CD4-positive, alpha-beta T cell treated with Interleukin-6 for 4 hours (primary cell): ENCODE data around the gene ACTR1B.
A peak's percentile ranks its signal among the peaks of the same experiment; 100 is the strongest.
"Not testable (repeated sequence)": the region's sequence is repeated elsewhere in the genome, so short reads cannot be mapped to it uniquely, and the experiment has no call there.

ENCODE experiments used
- DNase-seq: peaks from one replicate; pipeline ENCODE4 v3.0.0-alpha.2; 2020; ENCODE audit warnings: mixed read lengths

ACTR1B gene

GRCh38 chr2:97688062-97688827, 24.4 kb upstream of the ACTR1B start:
- no peak for DNase-seq

DNA sequence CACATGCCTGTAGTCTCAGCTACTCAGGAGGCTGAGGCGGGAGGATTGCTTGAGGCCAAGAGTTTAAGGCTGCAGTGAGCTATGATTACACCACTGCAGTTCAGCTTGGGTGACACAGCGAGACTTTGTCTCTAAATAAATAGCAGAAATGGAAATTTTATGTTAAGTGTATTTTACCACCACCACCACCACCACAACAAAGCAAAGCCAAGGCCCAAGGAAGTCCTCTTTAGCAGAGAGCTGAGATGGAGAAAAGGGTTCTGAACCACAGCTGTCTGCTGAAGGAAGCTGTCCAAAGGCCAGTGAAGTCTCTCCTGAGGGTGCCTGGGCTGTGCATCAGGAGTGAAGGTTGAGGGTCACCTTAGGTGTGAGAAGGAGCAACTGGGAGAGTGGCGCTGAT, 23.4 kb upstream of the ACTR1B start:
- not testable (repeated sequence) for DNase-seq

DNA sequence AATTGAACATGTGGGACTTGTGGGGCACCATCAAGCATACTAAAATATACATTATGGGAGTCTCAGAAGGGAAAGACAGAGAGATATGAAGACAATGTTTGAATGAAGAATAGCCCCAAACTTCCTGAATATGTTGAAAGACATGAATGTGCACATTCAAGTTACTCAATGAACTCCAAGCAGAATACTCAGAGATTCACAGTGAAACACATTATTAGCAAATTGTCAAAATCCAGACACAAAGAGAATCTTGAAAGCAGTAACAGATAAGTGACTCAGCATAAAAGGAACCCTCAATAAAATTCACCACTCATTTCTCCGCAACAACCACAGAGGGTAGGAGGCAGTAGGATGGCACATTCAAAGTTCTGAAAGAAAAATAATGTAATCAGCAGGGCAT, 14.5 kb upstream of the ACTR1B start:
- DNase-seq: no peak

GRCh38 chr2:97677480-97677879, 13.6 kb upstream of the ACTR1B start:
- DNase-seq: no peak

- DNase-seq: no peak
Observed at GRCh38 chr2:97676620-97677019, 12.8 kb upstream of the ACTR1B start.

- DNase-seq: no peak
Observed at GRCh38 chr2:97675430-97676113, 11.7 kb upstream of the ACTR1B start.

GRCh38 chr2:97673915-97674283, 10.1 kb upstream of the ACTR1B start:
- no peak for DNase-seq

GRCh38 chr2:97673182-97673914, 9.5 kb upstream of the ACTR1B start:
- no peak for DNase-seq

DNA sequence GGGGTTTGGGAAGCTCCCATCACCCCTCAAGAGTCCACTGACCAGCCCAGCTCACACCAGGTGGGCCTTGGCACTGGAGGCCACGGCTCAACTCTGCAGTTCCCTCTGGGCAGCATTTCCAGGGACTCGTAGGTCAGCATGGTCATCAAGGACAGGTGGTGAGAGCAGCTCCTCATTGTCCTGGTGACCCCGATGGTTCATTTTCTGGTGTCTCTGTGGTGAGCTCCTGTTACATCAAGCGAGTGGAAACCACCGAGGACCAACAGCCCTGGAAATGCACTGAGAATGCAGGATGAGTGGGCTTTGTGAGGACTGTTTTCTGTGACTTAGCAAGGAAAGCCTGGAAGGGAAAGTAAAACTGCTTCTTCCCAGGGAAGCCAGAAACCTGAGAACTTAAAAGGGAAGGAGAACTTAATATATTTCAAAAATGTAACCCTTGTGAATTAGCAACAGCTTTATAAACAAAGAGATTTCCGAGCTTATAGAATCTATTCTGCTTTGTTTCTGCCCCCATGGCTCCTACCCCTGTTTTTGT, 8.8 kb upstream of the ACTR1B start:
- DNase-seq: not testable (repeated sequence)

- DNase-seq: no peak
Observed at GRCh38 chr2:97671526-97671925, 7.7 kb upstream of the ACTR1B start.

- DNase-seq: no peak
Observed at GRCh38 chr2:97670471-97670870, 6.6 kb upstream of the ACTR1B start.

- no peak for DNase-seq
Observed at GRCh38 chr2:97669448-97669847, 5.6 kb upstream of the ACTR1B start, which contains the start of gene C2orf92. TSS of gene C2orf92 (plus strand) at chr2:97669713. CDS start at chr2:97669789, 76 bp downstream.

GRCh38 chr2:97664636-97664970, 759 bp upstream of the ACTR1B start:
- DNase-seq: no peak

- no peak for DNase-seq
Observed at GRCh38 chr2:97663626-97663961, 250 bp downstream of the ACTR1B start.

DNA sequence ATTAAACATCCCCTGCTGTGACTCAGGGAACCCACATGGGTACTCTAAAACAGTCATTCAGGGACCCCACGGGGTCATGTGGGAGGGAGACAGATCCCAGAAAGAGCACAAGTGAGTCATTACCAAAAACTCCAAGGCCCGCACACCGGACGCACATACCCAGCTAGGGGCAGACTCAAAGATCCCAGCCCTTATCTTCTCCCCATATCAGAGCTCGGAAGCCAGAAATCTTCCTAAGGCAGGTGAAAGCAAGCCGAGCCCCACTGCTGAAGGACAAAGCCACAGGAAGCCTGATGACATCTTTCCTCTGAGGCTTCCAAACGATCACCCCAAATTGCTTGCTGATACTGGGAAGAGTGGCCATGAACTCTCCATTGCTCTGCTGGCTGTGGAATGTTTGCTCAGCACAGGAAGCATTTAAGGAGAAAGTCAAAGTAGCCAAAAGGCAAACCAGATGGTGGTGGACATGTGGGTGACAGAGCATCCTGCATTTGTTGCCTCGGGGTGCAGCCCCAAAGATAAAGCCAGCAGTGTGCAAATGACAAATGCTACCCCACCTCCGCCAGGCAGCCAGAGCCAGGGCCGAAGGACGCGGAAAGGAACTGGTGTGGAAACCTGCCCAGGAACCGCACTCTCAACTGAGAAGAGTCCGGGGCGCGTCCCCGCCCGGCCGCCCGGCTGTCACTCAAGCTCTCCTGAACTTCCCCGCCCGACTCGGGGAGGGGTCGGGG, 784 bp downstream of the ACTR1B start:
- DNase-seq: peak; percentile 72

DNA sequence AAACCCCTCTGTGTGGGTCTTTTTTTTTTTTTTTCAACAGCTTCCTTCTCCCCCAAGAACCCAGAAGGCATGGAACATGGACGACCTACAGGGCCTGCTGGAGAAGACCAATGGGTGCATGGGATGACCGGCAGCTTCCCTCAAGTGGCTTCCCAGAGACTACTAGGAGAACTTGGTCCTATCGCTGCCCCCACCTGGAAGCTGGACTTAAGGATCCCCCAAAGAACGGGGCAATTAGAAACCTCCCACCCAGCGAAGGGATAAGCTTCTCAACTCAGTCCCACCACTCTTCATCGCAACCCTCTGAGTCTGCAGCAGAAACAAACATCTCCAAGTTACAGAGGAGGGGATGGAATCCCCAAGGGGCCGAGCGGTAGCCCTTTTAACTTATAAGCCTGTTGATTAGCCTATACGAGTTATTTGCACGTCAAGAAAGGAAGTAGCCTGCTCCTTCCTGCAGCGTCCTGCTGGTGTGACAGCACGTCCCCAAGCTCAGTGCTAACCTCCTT, 1.4 kb downstream of the ACTR1B start:
- DNase-seq: no peak

DNA sequence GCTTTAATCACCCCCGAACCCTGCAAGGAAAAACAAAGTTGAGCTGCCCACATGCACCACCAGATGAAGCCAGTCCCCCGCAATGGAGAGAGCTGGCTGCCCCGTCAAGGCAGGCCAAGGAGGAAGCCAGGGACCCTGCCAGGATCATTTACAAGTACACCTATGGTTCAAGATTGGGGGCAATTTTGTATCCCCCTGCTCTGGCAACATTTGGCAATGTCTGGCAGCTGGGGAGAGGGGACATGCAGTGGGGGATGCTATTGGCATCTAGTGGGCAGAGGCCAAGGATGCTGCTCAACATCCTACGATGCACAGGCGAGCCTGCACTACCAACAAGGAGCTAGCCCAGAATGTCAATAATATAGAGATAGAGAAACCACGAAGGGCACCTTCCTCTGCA, 1.9 kb downstream of the ACTR1B start:
- no peak for DNase-seq

DNA sequence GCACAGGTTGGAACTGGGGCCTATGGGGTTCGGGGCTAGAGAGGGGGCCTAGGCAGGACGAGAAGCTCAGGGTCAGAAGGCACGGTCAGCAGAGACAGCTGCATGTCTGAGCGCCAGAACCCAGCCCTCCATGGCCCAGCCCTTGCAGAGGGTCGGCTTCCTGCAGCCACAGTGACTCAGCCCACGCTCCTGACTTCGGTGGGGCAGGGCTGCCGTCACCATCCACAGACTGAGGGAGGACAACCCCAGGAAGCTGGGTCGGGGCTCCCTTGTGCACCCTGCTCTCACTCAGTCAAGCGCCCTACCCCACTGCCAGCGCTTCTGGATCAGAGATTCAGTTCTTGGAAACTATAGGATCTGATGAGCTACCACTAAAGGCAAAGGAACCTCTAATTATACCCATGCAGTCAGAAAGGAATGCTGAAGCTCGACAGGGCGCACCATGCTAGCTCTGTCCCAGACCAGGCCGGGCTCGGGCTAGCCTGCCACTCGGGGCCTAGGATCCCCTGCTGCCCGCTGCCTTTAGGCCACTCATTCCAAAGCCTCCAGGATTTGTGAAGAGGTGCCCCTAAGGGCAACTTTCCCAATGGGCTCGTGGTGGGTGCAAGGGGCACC, 3.0 kb downstream of the ACTR1B start:
- DNase-seq: no peak

DNA sequence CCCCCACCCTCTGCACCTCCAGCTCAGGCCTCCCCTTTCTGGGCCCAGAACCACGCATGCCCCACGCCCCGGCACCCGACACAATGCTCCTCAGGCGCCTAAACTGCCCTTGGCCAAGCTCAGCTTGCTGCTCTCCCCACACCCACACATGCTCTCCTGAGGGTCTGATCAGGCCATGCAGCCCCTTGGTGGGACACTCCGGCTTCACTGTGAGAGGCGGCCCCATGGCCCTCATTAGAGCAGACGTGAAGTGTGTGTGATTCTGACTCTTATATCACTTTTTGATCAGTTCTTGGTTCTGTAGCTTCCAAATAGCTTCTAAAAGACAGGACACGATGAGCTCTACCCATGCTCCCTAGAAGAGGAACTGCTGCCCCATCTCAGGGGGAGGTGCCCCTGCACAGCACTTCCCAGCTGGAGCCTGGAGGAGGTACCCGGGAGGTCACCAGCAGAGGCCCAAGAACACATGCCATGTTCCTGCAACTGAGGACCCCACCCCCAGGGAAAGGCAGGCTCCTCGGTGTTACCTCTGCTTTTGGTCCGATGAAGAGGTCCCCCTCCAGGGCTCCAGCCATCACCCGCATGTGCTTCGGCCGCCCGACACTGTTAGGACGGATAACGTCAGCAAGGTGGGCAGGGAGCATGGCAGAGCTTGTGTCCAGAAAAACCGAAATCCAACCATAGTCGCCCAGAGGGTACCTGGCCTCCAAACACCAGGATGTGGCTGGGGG, 3.6 kb downstream of the ACTR1B start:
- DNase-seq: no peak

- DNase-seq: no peak
Observed at GRCh38 chr2:97659256-97660043, 4.4 kb downstream of the ACTR1B start.

DNA sequence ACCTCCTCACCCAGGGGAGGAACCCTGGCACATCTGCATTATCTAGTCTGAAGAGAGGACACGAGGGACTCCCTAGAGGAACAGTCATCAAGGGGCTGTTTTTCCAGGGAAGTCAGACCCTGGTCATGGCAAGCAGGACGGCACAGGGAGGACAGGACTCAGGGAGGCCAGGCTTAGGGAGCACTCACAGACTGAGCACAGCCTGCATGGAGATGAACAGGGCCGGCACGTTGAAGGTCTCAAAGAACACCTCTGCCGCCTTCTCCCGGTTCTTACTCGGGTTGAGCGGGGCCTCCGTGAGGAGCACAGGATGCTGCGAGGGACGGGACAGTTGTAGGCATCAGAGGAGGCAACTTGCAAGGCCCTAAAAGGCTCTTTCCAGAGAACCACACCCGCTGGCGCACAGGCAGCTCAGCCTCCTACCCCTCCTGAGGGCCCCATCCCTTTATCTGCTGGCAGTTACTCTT, 5.1 kb downstream of the ACTR1B start:
- no peak for DNase-seq
